ENCODE results near the gene TMEFF2.
"Not testable (repeated sequence)": the region's sequence is repeated elsewhere in the genome, so short reads cannot be mapped to it uniquely, and the experiment has no call there.

The TMEFF2 gene

GRCh38 chr2:192127434-192127833 is 67.3 kb downstream of the TMEFF2 start:
- FAIRE-seq, result peak; percentile 49

GRCh38 chr2:192126912-192127311 is 67.8 kb downstream of the TMEFF2 start:
- no peak for FAIRE-seq

GRCh38 chr2:192126426-192126825 is 68.3 kb downstream of the TMEFF2 start:
- peak; percentile 13 for FAIRE-seq

GRCh38 chr2:192124571-192124970 is 70.2 kb downstream of the TMEFF2 start:
- FAIRE-seq, result no peak

- no peak for FAIRE-seq
Observed at GRCh38 chr2:192123847-192124246, 70.9 kb downstream of the TMEFF2 start.

GRCh38 chr2:192122946-192123345 is 71.8 kb downstream of the TMEFF2 start:
- no peak for FAIRE-seq

GRCh38 chr2:192122141-192122540 is 72.6 kb downstream of the TMEFF2 start:
- no peak for FAIRE-seq

- no peak for FAIRE-seq
Observed at GRCh38 chr2:192119536-192119935, 75.2 kb downstream of the TMEFF2 start.

GRCh38 chr2:192117705-192118104 is 77.0 kb downstream of the TMEFF2 start:
- FAIRE-seq, result no peak

GRCh38 chr2:192111536-192111935 is 83.2 kb downstream of the TMEFF2 start:
- FAIRE-seq, result not testable (repeated sequence)

- FAIRE-seq, result no peak
Observed at GRCh38 chr2:192099742-192100141, 95.0 kb downstream of the TMEFF2 start.

- no peak for FAIRE-seq
Observed at GRCh38 chr2:192098814-192099491, 95.8 kb downstream of the TMEFF2 start.

GRCh38 chr2:192091476-192091875 is 103.3 kb downstream of the TMEFF2 start:
- FAIRE-seq, result no peak

- no peak for FAIRE-seq
Observed at GRCh38 chr2:192090911-192091310, 103.8 kb downstream of the TMEFF2 start.

GRCh38 chr2:192087398-192087958 is 107.3 kb downstream of the TMEFF2 start:
- FAIRE-seq, result no peak

GRCh38 chr2:192082121-192082520 is 112.6 kb downstream of the TMEFF2 start:
- FAIRE-seq, result no peak

GRCh38 chr2:192080096-192080495 is 114.6 kb downstream of the TMEFF2 start:
- not testable (repeated sequence) for FAIRE-seq

- FAIRE-seq, result no peak
Observed at GRCh38 chr2:192073878-192074277, 120.9 kb downstream of the TMEFF2 start.

GRCh38 chr2:192072778-192073177 is 122.0 kb downstream of the TMEFF2 start:
- no peak for FAIRE-seq

- no peak for FAIRE-seq
Observed at GRCh38 chr2:192072261-192072660, 122.5 kb downstream of the TMEFF2 start.

- no peak for FAIRE-seq
Observed at GRCh38 chr2:192070099-192070498, 124.6 kb downstream of the TMEFF2 start.

GRCh38 chr2:192069417-192069816 is 125.3 kb downstream of the TMEFF2 start:
- no peak for FAIRE-seq

GRCh38 chr2:192068966-192069365 is 125.8 kb downstream of the TMEFF2 start:
- no peak for FAIRE-seq

- FAIRE-seq, result no peak
Observed at GRCh38 chr2:192067631-192068030, 127.1 kb downstream of the TMEFF2 start.

GRCh38 chr2:192064459-192064858 is 130.3 kb downstream of the TMEFF2 start:
- FAIRE-seq, result no peak

All from islet of Langerhans (tissue), 1 donor.